K562 (cell line): ENCODE measurements around the gene CRYBG3. TPM values are rescaled to one million over a fixed set of nuclear protein-coding genes. Genes with fewer than 3 reads are reported as not detected.

Source experiments
- ATAC-seq: fragments of 200-7000 bp; cut with Tn5 transposase; 3 replicates; pipeline ENCODE4 v1.9.1; 2020; ENCODE audit warnings: moderate library complexity
- BruUV-seq: library from RNA; stranded (reverse); fragments of 400-500 nt; replicated peaks from 2 replicates; lab custom pipeline; 2021; lab: Mats Ljungman, UMichigan
- CTCF ChIA-PET: fragments of 300-600 bp; formaldehyde crosslinking; extraction: SDS; loops from one replicate; lab custom pipeline; 2021; ENCODE audit warnings: low intra/inter-chr PET ratio; lab: Yijun Ruan, JAX
- POLR2A ChIA-PET: fragments of 300-600, 350-650 bp; sonication (Branson Sonifier 250); formaldehyde crosslinking; extraction: SDS; loops from one replicate; lab custom pipeline; 2021; ENCODE audit warnings: antibody characterized with exemption, inconsistent platforms; lab: Yijun Ruan, JAX
- DNase-seq, 4 experiments: peaks; one replicate each; pipeline versions ENCODE4 v3.0.0 to v3.0.0-alpha.2; 2011 to 2018; ENCODE audit warnings: low spot score in 3 of 4, mixed read lengths in 3 of 4; ENCODE audit errors: extremely low read depth in 1 of 4
- FAIRE-seq: peaks from 2 replicates; lab custom pipeline; 2011; peaks lifted over from hg19 to GRCh38; lab: Jason Lieb, UNC
- H2AFZ ChIP-seq: 2 replicates; pipeline ENCODE4 v1.6.0; 2011; ENCODE audit warnings: low read depth, low read length, control low read depth, inconsistent platforms
- H3K27ac ChIP-seq: fragments of 200-600 bp; 3 replicates; pipeline ENCODE4 v1.8.0; 2011; ENCODE audit warnings: low read depth, mild to moderate bottlenecking, control low read depth, inconsistent platforms, low read length, moderate library complexity, mixed read lengths; ENCODE audit errors: extremely low read depth
- H3K27me3 ChIP-seq, 2 experiments: fragments of 300-600 bp in 1 of 2; 2 replicates in 1 of 2; 3 replicates in 1 of 2; pipeline versions ENCODE4 v1.6.0 to v1.8.0; 2011; ENCODE audit warnings: inconsistent platforms in 2 of 2, low read length in 2 of 2, mild to moderate bottlenecking in 1 of 2, mixed read lengths in 1 of 2, moderate library complexity in 1 of 2; ENCODE audit not compliant: control insufficient read depth in 2 of 2, insufficient read depth in 2 of 2
- H3K36me3 ChIP-seq: fragments of 300-600 bp; 3 replicates; pipeline ENCODE4 v1.8.0; 2011; ENCODE audit warnings: mild to moderate bottlenecking, low read length, inconsistent platforms; ENCODE audit not compliant: control insufficient read depth, insufficient read depth
- H3K4me1 ChIP-seq, 2 experiments: fragments of 200-600 bp in 1 of 2; replicated peaks in 1 of 2; 2 replicates in 1 of 2; 3 replicates in 1 of 2; pipeline versions ENCODE4 v1.5.1 to v1.8.0; 2011; ENCODE audit warnings: inconsistent platforms in 2 of 2, low read length in 2 of 2, mild to moderate bottlenecking in 1 of 2, mixed read lengths in 1 of 2, moderate library complexity in 1 of 2; ENCODE audit not compliant: control insufficient read depth in 2 of 2, insufficient read depth in 2 of 2
- H3K4me2 ChIP-seq: 2 replicates; pipeline ENCODE4 v1.6.1; 2011; ENCODE audit warnings: low read length, control low read depth, inconsistent platforms, mixed read lengths; ENCODE audit not compliant: insufficient read depth
- H3K4me3 ChIP-seq: fragments of 200-600 bp; sonication (generic), shearing (Covaris generic); 2 replicates; pipeline ENCODE4 v1.5.1; 2016; ENCODE audit warnings: control low read depth, inconsistent platforms
- H3K79me2 ChIP-seq: fragments of 200-600 bp; 3 replicates; pipeline ENCODE4 v1.8.0; 2011; ENCODE audit warnings: low read length, inconsistent platforms; ENCODE audit not compliant: control insufficient read depth, insufficient read depth
- H3K9ac ChIP-seq, 2 experiments: 2 replicates each; pipeline versions ENCODE4 v1.6.0 to v1.6.1; 2011; ENCODE audit warnings: low read depth in 2 of 2, low read length in 2 of 2, control low read depth in 1 of 2, inconsistent platforms in 1 of 2, mild to moderate bottlenecking in 1 of 2, mixed read lengths in 1 of 2; ENCODE audit not compliant: insufficient read depth in 1 of 2
- H3K9me1 ChIP-seq: one replicate; pipeline ENCODE4 v1.6.0; 2011; ENCODE audit warnings: inconsistent platforms, mild to moderate bottlenecking, low read length, moderate library complexity; ENCODE audit not compliant: control insufficient read depth, insufficient read depth
- H3K9me3 ChIP-seq: replicated peaks from 2 replicates; pipeline ENCODE4 v1.5.1; 2011; ENCODE audit warnings: low read depth, low read length, inconsistent platforms; ENCODE audit not compliant: control insufficient read depth, insufficient read depth
- H4K20me1 ChIP-seq: replicated peaks from 2 replicates; pipeline ENCODE4 v1.6.1; 2011; ENCODE audit warnings: low read length, inconsistent platforms, mixed read lengths; ENCODE audit not compliant: control insufficient read depth, insufficient read depth
- ARID1B ChIP-seq: fragments of 450-650 bp; IDR thresholded peaks from 2 replicates; pipeline ENCODE4 v1.6.1; 2016; ENCODE audit warnings: antibody characterized with exemption, mild to moderate bottlenecking, inconsistent platforms
- ATF7 ChIP-seq: fragments of 450-650 bp; IDR thresholded peaks from 2 replicates; pipeline ENCODE4 v1.7.1; 2014; ENCODE audit warnings: mild to moderate bottlenecking, moderate library complexity
- CEBPB ChIP-seq: fragments of 450-650 bp; IDR thresholded peaks from 2 replicates; pipeline ENCODE4 v1.6.1; 2016; ENCODE audit warnings: missing genetic modification characterization, missing compliant biosample characterization
- CEBPG ChIP-seq, 3 experiments: fragments of 200-800 bp in 1 of 3; sonication (Bioruptor generic) in 1 of 3; sonication (generic) in 1 of 3; formaldehyde crosslinking in 1 of 3; IDR thresholded peaks in 2 of 3; conservative IDR thresholded peaks in 1 of 3; 2 replicates each; pipeline versions ENCODE4 v1.6.1 to v1.8.0; 2016 to 2022; ENCODE audit warnings: missing compliant biosample characterization in 2 of 3, missing genetic modification characterization in 2 of 3, mild to moderate bottlenecking in 1 of 3, missing genetic modification reagents in 1 of 3
- FOXA3 ChIP-seq, 2 experiments: fragments of 450-650 bp in 1 of 2; sonication (generic) in 1 of 2; formaldehyde crosslinking; IDR thresholded peaks in 1 of 2; conservative IDR thresholded peaks in 1 of 2; 2 replicates each; pipeline versions ENCODE4 v1.4.0 to v1.8.0; 2020 to 2022; ENCODE audit warnings: mild to moderate bottlenecking in 2 of 2, missing genetic modification reagents in 1 of 2
- FOXK2 ChIP-seq, 2 experiments: fragments of 450-650 bp; IDR thresholded peaks in 1 of 2; conservative IDR thresholded peaks in 1 of 2; 2 replicates each; pipeline ENCODE4 v1.6.1; 2016; ENCODE audit warnings: low read depth in 2 of 2, mild to moderate bottlenecking in 1 of 2
- HMBOX1 ChIP-seq: sonication (generic); IDR thresholded peaks from 2 replicates; pipeline ENCODE4 v1.6.1; 2016
- HMG20B ChIP-seq: fragments of 250-450 bp; sonication (Bioruptor Pico); IDR thresholded peaks from 2 replicates; pipeline ENCODE4 v1.5.0; 2021; ENCODE audit warnings: mild to moderate bottlenecking
- RCOR1 ChIP-seq, 2 experiments: IDR thresholded peaks; 2 replicates each; pipeline ENCODE4 v1.6.1; 2012; ENCODE audit warnings: low read depth in 2 of 2, low read length in 2 of 2, borderline replicate concordance in 1 of 2, improper control_type of control experiment in 1 of 2
- SRF ChIP-seq, 2 experiments: fragments of 250-450, 450-650 bp in 1 of 2; sonication (Bioruptor Pico) in 1 of 2; sonication (generic) in 1 of 2; formaldehyde crosslinking; IDR thresholded peaks; 2 replicates each; pipeline versions ENCODE4 v1.5.0 to v1.5.1; 2020 to 2022; ENCODE audit warnings: mild to moderate bottlenecking in 1 of 2, missing genetic modification reagents in 1 of 2
- TAL1 ChIP-seq: fragments of 450-650 bp; IDR thresholded peaks from 2 replicates; pipeline ENCODE4 v1.6.1; 2016; ENCODE audit warnings: mild to moderate bottlenecking
- WGBS: fragments of 100-300 bp; shearing (Covaris generic); methylation state at CpG from one replicate; pipeline ENCODE4 v1.1.6; 2016; ENCODE audit warnings: low coverage, mixed read lengths; ENCODE audit not compliant: insufficient coverage; ENCODE audit errors: missing lambda C conversion rate; 5-methylcytosine and 5-hydroxymethylcytosine counted together
- in situ Hi-C: fragments of 300-500 bp; cut with MboI; formaldehyde crosslinking; loops from 4 replicates; pipeline ENCODE4 v1.15.0; 2018; ENCODE audit warnings: inconsistent platforms, mixed read lengths
- intact Hi-C: fragments of 100-400 bp; cut with micrococcal nuclease; formaldehyde crosslinking; loops from 2 replicates; pipeline ENCODE4 v1.14.2; 2022
- polyA plus RNA-seq, 8 experiments: library from polyadenylated mRNA; depleted of rRNA in 4 of 8; stranded (reverse) in 5 of 8; unstranded in 3 of 8; fragments of >200 nt; fragmentation: Nextera tagmentation in 2 of 8; fragmentation: Illumina TruSeq in 1 of 8; extraction: Ambion mirVana in 2 of 8; extraction: Trizol in 1 of 8; gene quantifications; 2 replicates each; pipeline versions ENCODE4 v1.2.1 to v1.2.3, GENCODE V29; 2011 to 2014; ENCODE audit warnings: inconsistent platforms in 1 of 8, missing spikeins in 1 of 8
- total RNA-seq, 7 experiments: library from RNA; depleted of rRNA in 6 of 7; stranded (reverse); fragments of >200 nt in 6 of 7; fragmentation: Illumina TruSeq in 2 of 7; extraction: Trizol in 2 of 7; gene quantifications; 2 replicates each; pipeline versions ENCODE4 v1.2.1 to v1.2.3, GENCODE V29; 2011 to 2021; ENCODE audit warnings: low replicate concordance in 1 of 7
- TF ChIP-seq, protein P1 (sequence below): sonication (generic); formaldehyde crosslinking; IDR thresholded peaks from 2 replicates; pipeline ENCODE4 v1.8.0; 2023; ENCODE audit warnings: mild to moderate bottlenecking, missing genetic modification reagents
- TF ChIP-seq, protein P2 (sequence below): fragments of 450-650 bp; formaldehyde crosslinking; IDR thresholded peaks from 2 replicates; pipeline ENCODE4 v1.4.0; 2022; ENCODE audit warnings: mild to moderate bottlenecking, moderate library complexity

The CRYBG3 gene
- total and polyA plus RNA-seq, 9 of the 15 experiments (the other 6 are each of a cell fraction or from before 2014, with no cell fraction given), result 0.08 to 0.72 (median 0.18) TPM

DNA sequence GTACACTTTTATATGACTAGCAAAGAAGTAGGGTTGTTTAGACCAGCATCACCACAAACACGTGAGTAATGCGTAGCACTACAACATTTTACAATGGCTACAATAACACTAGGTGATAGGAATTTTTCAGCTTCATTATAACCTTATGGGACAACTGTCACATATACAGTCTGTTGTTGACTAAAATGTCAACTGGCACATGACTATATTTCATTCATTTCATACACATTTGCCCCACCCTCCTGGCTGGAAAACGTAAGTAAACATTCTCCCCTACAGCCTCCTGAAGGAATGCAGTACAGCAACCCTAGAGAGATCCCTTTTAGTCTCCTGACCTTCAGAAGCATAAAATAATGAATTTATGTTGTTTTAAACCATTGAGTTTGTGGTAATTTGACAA, 134.2 kb downstream of the CRYBG3 start (continued):
- no peak for TF ChIP-seq HMG20B (CRISPR knock-in tag)
- TF ChIP-seq, all 486 proteins: peak for 0

DNA sequence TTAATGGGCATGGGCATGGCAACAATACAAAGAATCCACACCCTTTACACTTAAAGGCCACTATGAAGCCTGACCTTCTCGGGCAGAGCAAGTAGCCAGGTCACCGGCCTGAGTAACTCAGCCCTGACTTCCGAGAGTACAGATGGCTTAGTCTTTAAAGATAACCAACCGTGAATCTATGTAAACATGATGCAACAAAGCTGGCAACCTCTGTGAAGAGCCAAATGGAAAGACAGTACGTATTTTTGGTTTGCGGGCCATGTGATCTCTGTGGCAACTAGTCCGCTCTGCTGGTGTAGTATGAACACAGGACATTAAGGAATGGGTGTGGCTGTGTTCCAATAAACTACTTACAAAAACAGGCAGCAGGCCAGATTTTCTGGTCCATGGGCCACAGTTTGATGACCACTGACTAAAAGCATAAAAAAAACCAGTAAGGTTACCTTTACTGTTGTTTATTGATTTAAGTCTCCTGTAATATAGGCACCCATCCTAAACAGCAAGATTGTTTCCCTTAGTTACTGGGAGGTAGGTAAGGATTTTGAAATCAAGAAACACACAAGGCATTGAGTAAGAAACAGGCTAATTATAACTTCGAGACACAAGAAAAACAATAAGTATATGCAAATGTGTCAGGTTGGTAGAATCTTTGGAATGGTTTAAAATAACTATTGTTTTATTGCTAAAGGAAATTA, 136.0 kb downstream of the CRYBG3 start:
- in situ Hi-C loops, result no loop called here
- POLR2A ChIA-PET, result no interaction called here
- peak; percentile 16; the same call in 1 of the 2 replicates for TF ChIP-seq ATF7
- peak; percentile 54; the same call in 1 of the 2 replicates for TF ChIP-seq CEBPG (CRISPR knock-in tag; IDR thresholded peaks at IDR 0.05)
- peak in 1 of 2 experiments; percentile 84; a peak in 2 of 4 replicates for TF ChIP-seq CEBPG (tag; conservative IDR thresholded peaks at IDR 0.05 in 1 of 2, IDR thresholded peaks at IDR 0.05 in 1 of 2)
- TF ChIP-seq, protein P1, sequence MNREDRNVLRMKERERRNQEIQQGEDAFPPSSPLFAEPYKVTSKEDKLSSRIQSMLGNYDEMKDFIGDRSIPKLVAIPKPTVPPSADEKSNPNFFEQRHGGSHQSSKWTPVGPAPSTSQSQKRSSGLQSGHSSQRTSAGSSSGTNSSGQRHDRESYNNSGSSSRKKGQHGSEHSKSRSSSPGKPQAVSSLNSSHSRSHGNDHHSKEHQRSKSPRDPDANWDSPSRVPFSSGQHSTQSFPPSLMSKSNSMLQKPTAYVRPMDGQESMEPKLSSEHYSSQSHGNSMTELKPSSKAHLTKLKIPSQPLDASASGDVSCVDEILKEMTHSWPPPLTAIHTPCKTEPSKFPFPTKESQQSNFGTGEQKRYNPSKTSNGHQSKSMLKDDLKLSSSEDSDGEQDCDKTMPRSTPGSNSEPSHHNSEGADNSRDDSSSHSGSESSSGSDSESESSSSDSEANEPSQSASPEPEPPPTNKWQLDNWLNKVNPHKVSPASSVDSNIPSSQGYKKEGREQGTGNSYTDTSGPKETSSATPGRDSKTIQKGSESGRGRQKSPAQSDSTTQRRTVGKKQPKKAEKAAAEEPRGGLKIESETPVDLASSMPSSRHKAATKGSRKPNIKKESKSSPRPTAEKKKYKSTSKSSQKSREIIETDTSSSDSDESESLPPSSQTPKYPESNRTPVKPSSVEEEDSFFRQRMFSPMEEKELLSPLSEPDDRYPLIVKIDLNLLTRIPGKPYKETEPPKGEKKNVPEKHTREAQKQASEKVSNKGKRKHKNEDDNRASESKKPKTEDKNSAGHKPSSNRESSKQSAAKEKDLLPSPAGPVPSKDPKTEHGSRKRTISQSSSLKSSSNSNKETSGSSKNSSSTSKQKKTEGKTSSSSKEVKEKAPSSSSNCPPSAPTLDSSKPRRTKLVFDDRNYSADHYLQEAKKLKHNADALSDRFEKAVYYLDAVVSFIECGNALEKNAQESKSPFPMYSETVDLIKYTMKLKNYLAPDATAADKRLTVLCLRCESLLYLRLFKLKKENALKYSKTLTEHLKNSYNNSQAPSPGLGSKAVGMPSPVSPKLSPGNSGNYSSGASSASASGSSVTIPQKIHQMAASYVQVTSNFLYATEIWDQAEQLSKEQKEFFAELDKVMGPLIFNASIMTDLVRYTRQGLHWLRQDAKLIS (CRISPR knock-in tag), result no peak
- 0 out of 2 replicates have a peak, but pooled peaks have one; percentile 11 for TF ChIP-seq CEBPB (tag)
- peak in 1 of 2 experiments; percentile 45; a peak in 1 of 4 replicates for TF ChIP-seq FOXK2 (conservative IDR thresholded peaks at IDR 0.05 in 1 of 2, IDR thresholded peaks at IDR 0.05 in 1 of 2; ENCODE audit: low read depth in 2 of 2)
- peak; percentile 19; the same call in 1 of the 2 replicates for TF ChIP-seq TAL1
- TF ChIP-seq RCOR1 (IDR thresholded peaks at IDR 0.05; ENCODE audit: borderline replicate concordance in 1 of 2, low read depth in 2 of 2, low read length in 2 of 2), result peak in 1 of 2 experiments; percentile 14; a peak in 1 of 4 replicates
- peak; percentile 24 to 74; a peak in 3 of 4 replicates for TF ChIP-seq FOXA3 (CRISPR knock-in tag; conservative IDR thresholded peaks at IDR 0.05 in 1 of 2, IDR thresholded peaks at IDR 0.05 in 1 of 2)
- TF ChIP-seq HMBOX1, result peak; percentile 32; the same call in 1 of the 2 replicates
- peak; percentile 31; the same call in 1 of the 2 replicates for TF ChIP-seq ARID1B
- TF ChIP-seq, protein P2, sequence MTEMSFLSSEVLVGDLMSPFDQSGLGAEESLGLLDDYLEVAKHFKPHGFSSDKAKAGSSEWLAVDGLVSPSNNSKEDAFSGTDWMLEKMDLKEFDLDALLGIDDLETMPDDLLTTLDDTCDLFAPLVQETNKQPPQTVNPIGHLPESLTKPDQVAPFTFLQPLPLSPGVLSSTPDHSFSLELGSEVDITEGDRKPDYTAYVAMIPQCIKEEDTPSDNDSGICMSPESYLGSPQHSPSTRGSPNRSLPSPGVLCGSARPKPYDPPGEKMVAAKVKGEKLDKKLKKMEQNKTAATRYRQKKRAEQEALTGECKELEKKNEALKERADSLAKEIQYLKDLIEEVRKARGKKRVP, result peak; percentile 75; the same call in 1 of the 2 replicates
- no peak for TF ChIP-seq SRF (CRISPR knock-in tag; IDR thresholded peaks at IDR 0.05)

More for the DNA sequence above, 136.0 kb downstream of the CRYBG3 start:
- H4K20me1 ChIP-seq, result no peaks in the 10 kb centered on the region
- H3K9me3 ChIP-seq, result no peaks in the 10 kb centered on the region
- H3K4me3 ChIP-seq, result no peak overlapping the region
- peaks cover 55% of the 10 kb centered on the region; the same call in 2 of the 3 replicates for H3K36me3 ChIP-seq
- FAIRE-seq, result no peak
- H3K79me2 ChIP-seq, result peaks cover 6% of the 10 kb centered on the region; the same call in 1 of the 3 replicates
- no peak overlapping the region for H3K27ac ChIP-seq
- no peaks in the 10 kb centered on the region for H3K27me3 ChIP-seq
- intact Hi-C loops, result no loop called here
- peak; percentile 68 for ATAC-seq
- WGBS, result 56% methylated on average over 8 of the region's 8 CpGs
- no peak overlapping the region for H3K4me2 ChIP-seq
- no peak overlapping the region for H3K9ac ChIP-seq
- H2AFZ ChIP-seq, result no peak overlapping the region
- no TSS peak for BruUV-seq
- no peaks in the 10 kb centered on the region; a peak in 2 of 5 replicates for H3K4me1 ChIP-seq
- DNase-seq, result no peak
- CTCF ChIA-PET, result no interaction called here
- H3K9me1 ChIP-seq, result peaks cover 3% of the 10 kb centered on the region
